Kidney capillary endothelial cell (primary cell): ENCODE measurements around the gene RASAL2.
"Not testable (repeated sequence)": the region's sequence is repeated elsewhere in the genome, so short reads cannot be mapped to it uniquely, and the experiment has no call there.

Experiments
- DNase-seq: peaks from one replicate; pipeline ENCODE4 v3.0.0-alpha.2; 2018; ENCODE audit warnings: low spot score

The RASAL2 gene

DNA sequence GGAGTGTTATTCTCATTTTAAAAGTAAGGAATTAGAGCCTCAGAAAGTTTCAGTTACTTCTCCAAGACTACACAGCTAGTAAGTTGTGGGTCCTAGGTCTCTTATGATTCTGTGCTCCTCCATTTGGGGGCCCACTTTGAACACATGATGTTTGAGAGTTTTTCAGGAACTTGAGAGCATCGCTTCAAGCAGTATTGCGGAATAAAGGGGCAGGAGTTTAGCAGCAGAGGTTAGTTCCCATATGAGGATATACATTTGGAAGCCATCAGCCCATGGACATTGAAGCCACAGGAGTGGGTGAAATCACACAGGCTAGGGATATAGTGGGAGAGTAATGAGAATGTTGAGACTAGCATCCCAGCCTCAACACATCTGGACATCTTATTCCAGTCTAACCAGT lies 143.2 kb downstream of the RASAL2 start:
- no peak for DNase-seq

DNA sequence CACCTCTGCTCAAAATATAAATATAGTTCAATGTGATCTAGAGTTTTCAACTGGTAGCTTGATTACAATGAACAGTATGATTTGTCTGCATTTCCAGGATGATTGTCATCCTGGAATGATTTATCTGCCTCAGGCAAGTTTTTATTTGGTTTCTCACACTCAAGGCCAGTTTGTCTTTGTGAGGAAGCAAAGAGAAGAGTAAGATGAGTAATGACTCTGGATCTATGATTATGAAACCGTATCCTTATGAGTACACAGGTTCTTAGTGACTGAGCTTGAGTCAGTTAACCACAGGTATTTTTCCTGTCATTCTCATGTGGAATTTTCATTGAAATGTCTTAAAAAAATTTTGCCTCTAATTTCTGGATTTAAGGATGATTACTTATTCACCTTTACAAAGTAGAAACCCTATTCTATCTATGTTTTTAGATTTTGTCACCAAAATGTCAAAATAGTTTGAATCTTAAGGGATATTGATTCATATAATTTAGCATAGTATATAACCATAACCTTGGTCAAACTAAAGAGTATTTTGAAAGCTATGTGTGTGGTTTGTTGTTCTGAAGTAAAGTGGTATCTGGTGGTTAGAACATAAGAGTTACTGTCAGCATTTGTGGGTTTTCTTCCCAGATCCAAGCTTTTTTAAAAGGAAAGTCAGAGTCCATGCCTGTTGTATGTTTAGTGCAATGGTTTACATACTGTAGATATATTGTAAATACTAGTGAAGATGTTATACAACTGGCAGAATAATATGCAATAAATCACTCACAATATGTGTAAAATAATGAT lies 145.0 kb downstream of the RASAL2 start:
- peak; percentile 88 for DNase-seq

DNA sequence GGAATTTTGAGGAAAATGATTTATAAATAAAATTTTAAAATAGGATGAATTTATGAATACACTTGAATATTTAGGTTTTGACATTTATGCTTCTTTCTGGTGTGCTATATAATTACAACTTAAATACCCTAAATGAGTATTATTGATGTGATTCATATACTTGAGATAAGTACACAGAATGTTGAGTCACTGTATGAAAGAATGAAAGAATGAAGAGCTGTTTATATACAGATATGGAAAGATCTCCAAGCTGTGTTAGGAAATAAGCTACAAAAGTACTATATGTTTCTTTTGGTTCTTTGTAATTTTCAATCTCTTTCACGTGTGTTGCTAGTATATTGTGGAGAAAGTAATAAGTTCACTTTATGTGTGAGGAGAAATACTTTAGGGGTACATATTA lies 147.2 kb downstream of the RASAL2 start:
- no peak for DNase-seq

DNA sequence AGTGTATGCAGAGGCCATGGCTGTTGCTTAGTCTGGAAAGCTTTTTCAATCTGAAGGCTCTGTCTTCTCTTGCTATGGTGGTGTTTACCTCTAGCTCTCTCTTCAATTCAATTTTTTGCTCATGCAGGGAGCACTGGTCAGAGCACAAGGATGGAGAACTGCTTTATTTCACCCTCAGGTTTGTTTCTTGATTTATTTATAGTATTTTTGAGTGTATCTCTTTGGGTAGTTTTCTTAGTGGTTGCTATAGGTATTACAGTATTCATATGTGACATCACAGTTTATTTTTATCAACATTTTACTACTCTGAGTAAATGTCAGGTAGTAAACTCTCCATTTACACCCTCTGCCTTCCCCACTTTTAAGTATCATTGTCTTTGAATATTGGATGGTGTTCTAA lies 147.9 kb downstream of the RASAL2 start:
- DNase-seq = no peak

DNA sequence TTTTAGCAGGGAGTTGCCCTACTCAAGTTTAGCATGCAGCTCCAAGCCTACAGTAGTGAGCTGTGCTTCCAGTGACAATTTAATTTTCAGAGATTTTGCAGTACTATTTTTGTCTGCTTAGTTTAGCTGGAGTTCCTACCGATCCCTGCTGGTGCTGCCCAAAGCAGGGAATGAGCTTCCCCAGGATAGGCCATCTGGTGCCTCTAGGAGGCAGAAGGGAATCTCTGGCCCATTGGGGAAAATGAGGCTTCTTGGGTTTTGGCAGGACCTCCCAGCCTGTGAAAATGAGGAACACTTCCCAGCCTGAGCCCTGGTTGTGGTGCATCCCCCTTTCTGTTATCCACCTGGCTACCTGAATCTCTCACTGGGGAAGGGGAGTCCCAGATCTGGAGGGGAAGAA lies 149.2 kb downstream of the RASAL2 start:
- no peak for DNase-seq

DNA sequence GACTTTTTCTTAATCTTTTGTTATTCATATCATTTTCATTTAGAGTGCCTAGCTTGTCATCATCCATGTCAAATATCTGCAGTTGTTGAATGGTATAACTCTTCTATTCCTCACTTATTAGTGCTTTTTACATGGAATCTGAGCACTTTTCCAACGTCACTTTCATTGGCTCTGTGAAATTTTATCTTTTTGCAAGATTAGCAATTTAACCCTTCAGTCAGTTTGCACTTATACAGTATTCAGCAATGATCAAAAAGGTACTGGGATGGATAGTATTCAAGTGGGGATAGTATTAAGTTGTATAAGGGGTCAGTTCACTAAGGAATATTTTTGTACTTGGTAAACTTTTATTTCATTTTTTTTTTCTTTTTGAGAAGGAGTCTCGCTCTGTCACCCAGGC lies 150.0 kb downstream of the RASAL2 start:
- no peak for DNase-seq

DNA sequence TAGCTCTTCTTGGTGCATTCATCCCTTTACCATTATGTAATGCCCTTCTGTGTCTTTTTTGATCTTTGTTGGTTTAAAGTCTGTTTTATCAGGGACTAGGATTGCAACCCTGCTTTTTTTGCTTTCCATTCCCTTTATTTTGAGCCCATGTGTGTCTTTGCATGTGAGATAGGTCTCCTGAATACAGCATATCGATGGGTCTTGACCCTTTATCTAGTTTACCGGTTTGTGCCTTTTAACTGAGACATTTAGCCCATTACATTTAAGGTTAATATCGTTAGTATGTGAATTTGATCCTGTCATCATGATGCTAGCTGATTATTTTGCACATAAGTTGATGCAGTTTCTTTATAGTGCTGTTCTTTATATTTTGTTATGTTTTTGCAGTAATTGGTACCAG lies 154.4 kb downstream of the RASAL2 start:
- not testable (repeated sequence) for DNase-seq

DNA sequence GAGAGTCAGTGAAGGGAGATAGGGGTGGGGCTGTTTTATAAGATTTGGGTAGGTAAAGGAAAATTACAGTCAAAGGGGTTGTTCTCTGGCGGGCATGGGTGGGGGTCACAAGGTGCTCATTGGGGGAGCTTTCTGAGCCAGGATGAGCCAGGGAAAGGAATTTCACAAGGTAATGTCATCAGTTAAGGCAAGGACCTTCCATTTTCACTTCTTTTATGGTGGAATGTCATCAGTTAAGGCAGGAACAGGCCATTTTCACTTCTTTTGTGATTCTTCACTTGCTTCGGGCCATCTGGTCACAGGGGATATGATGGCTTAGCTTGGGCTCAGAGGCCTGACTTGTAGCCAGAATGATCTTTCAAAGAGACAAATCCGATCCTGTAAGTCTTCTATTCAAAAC lies 159.7 kb downstream of the RASAL2 start:
- DNase-seq = not testable (repeated sequence)

DNA sequence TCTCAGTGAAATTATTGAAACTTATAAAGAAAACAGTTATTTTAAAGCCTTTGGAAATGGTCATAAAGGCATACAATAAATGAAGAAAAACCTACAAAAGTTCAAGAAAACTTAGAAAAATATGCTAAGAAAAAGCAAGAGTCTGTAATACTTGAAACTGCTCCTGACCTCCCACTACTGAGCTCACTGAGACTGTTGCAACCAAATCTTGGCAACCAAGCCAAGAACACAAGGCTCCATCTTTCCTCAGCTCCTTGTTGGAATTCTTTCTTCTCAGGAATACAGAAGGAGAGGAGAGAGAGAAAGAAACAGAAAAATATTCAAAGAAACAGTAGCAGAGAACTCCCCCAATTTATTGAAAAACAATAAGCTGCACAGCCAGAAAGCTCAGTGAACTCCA lies 160.5 kb downstream of the RASAL2 start:
- DNase-seq = no peak

DNA sequence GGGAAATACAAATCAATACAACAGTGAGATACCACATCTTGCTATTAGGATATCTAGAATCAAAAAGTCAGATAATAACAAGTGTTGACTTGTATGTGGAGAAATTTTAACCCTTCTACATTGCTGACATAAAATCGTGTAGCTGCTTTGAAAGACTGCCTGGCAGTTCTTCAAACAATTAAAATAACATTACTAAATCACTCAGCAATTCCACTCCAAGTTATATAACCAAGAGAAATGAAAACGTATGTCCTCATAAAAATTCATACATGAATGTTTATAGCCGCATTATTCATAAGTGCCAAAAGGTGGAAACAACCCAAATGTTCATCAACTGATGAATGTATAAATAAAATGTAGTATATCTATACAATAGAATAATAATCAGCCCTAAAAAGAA lies 164.6 kb downstream of the RASAL2 start:
- no peak for DNase-seq

DNA sequence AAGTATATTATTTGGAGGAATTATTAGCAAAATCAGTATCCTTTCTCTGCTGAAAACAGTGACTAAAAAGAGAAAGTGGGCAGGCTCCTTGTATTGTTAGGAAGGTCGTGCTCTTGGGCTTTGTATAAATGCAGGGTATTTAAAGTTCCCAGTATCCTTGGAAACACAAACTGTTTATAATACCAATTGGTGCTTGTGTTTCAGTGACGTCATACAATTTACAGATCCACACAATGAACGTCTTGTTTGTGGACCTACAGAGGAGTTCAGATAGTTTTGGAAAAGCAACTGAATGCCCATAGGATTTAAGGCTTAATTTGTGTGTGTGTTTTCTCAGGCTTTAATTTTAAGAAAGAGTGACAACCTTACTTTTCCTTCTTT lies 168.2 kb downstream of the RASAL2 start:
- DNase-seq = no peak

DNA sequence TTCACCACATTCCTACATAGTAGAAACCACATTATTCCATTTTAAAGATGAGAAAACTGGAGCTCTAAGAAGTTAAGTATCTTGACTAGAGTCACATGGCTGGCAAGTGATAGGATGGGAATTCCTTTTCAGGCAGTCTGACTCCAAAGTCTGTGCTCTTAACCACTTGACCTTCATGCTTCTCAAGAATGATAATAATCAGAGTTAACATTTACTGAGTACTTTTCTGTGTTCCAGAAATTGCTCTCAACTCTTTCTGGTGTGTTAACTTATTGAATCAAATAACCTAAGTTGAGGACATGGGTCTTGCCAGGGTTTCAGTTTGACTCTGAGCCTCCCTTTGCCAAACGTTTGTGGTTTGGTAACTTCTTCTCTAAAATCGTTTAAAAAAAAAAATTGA lies 169.4 kb downstream of the RASAL2 start:
- DNase-seq = no peak

DNA sequence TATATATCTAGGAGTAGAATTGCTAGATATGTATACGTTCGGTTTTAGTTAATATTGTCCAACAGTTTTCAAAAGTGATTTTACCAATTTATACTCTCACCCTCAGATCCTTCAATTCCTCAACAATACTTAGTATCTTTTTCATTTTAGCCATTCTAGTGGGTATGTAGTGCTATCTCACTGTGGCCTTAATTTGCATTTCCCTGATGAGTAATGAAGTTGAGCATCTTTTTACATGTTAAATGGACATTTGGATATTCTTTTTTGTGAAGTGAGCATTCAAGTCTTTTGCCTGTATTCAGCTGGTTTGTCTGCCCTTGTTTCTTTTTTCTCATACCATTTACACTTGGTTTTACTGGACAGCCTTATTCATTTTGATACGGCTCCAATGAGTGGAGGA lies 172.2 kb downstream of the RASAL2 start:
- DNase-seq = no peak

DNA sequence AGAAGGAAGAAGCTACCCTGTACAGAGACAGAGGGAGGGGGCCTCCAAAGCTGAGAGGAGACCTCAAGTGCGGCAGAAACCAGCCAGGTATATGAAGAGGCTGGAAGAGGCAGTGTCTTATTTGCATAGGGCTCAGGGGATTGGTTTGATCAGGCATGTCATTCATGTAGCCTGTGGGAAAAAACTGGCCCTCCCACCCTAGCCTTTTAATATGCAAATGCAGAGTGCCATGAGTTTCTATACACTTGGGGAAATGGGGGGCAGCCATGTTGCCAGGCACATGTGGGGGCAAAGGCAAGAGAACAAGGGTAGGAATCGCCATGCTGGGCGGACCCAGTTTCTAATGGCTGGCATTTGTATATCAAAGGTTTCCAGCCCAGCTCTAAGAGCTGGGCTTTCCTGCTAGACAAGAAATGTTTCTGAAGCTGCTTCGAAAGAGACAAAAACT lies 172.7 kb downstream of the RASAL2 start:
- no peak for DNase-seq

DNA sequence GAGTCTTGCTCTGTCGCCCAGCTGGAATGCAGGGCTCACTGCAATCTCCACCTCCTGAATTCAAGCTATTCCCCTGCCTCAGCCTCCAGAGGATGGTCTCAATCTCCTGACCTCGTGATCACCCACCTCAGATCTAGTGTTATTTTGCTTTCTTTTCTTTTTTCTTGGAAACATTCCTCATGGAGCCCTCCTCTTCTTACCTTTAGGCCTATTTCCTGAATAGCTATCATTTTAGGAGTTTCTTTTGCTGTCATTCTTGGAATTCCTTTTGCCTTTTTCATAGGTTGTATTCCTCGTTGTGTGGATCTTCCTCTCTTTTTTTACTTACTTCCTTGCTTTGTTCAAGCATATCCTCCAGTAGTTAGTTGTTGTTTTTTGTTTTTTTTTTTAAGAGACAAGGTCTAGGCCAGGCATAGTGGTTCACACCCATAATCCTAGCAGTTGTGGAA lies 173.8 kb downstream of the RASAL2 start:
- peak; percentile 69 for DNase-seq

DNA sequence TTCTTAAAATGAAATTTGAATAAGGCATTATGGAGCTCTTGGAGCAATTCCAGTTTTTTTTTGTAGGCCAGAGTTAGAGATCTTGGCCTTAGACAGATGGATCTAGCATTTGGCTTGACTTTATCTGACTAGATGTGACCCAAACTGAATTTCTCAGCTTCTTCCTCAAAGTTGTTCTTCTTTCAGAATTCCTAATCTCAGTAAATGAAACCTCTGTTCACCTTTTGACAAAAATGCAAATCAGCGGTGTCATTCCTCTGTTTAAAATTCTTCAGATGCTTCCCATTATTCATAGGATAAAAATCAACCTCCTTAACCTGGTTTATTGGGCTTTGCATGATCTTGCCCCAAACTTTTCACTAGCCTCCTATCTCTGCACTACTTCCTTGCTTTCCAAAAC lies 177.6 kb downstream of the RASAL2 start:
- no peak for DNase-seq

DNA sequence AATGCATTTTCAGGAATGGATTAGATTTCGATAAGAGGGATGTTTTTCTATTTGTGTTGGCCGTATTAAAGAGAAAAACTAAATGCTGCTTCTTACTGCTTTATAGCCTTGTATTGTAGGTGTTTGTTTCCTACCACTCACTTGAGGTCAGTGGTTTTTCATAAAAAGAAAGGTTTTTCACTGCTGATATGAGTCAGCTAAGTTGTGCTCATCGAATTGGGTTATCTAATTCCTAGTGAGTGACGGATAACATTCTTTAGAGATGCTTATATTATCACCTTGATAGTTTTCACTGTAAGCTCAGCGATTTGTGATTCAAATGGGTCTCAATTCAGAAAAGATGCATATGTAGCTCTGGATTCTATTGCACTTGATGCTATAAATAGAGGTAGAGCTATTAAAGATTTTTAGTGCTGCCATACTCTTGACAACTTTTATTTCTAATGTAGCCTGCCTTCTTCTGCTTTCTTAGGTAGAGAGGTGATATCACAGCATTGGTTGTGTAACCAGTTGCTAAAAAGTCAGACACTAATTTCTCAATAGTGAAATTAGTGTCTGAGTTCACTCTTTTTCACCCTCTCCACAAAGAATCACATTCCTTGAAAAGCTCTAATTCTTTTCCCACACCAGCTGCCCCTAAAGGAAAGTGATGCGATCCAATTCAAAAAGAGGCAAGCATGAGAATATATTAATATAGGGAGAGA lies 180.0 kb downstream of the RASAL2 start:
- DNase-seq = no peak

DNA sequence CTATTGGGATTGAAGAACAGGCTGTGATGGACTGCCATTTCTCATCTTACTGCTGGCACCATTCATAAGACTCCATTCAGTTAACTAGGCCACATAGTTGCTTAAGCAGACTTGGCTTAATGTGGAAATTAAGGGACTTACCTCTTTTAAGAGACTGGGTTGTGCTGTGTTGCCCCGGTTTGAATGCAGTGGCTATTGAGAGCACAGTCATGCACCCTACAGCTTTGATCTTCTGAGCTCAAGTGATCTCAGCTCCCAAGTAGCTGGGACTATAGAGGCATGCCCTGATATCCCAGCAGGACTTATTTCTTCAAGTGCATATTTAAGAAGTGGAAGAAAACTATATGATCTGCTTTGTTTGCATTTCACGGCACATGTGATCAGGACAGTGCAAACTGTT lies 181.1 kb downstream of the RASAL2 start:
- no peak for DNase-seq

DNA sequence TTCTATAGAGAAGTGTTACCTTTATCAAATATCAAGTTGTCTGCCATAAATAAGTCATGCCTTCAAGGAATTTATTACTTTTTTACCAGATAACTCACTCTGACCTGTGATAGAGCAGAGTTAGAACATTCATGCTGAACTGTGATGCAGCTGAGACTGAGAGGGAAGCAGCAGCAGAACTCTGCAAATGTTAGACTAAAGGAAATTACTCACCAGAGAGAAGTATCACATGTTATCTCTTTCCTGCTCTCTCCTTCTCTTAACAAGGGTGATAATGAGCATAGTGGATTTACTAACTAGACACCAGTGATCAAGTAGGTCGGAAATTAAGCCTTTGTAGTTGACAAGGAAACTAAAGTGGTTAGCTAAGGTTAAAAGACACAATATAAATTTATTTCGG lies 181.6 kb downstream of the RASAL2 start:
- DNase-seq = peak; percentile 45

DNA sequence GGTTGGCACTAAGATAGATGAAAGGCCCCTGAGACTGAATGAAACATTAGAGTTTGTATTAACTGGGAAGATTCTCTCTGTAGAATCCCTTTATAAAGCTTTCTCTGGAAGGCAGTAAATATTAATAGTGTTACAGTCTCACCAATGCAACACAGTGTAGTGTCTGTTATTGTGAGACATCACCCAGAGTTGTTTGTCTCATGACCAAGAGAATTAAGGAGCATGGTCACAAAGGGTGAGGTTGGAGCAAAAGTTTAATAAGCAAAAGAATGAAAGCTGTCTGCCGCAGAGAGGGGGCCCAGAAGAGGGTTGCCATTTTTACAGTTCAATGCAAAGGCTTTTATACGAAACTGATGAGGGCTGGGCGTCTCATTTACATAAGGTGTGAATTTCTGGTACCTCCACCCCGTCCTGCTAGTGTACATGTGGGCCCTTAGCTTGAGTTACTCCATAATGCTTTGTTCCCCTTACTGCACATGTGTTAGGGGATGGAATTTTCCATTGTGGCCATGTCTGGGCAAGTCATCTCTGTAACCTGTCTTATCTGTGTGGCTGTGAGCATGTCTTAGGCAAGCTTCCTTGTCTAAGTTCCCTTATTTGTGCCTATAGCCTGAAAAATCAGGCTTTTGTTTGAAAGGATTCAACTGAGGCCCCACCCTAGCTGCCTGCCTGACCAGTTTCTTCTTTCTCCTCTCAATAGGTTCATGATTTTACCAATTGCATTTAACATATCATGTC lies 184.1 kb downstream of the RASAL2 start:
- DNase-seq = no peak

DNA sequence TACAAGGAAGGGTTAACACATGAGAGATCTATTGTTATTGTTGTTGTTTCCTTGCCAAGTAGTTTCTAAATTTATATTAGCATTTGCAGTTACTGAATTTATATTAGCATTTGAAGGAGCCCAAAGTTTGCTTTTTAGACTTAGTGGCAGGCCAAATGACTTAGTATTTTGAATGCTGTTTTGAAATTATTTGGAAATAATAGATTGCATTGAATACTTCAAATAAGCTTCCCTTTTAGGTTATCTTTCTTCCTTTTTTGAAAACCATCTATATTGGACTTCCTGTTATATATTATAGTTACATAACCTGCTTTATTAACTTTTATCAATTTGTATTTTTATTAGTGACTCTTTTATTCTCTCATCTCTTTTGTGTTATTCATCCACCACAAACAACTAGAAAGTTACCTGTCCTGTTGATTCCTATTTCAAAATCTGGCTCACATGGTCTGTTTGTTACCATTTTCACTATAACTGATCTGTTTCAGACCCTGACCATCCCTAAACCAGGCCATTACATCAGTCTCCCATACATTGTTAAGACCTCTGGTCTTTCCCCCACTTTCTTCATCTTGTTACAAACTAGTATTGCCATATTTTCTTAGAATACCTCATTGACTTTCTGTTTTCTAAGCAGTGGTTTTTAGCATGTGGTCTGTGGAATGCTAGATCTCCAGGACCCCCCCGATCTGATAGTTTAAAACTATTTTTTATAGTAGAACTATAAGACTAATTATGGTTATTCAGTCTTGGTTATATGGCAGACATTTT lies 185.2 kb downstream of the RASAL2 start:
- DNase-seq = no peak

DNA sequence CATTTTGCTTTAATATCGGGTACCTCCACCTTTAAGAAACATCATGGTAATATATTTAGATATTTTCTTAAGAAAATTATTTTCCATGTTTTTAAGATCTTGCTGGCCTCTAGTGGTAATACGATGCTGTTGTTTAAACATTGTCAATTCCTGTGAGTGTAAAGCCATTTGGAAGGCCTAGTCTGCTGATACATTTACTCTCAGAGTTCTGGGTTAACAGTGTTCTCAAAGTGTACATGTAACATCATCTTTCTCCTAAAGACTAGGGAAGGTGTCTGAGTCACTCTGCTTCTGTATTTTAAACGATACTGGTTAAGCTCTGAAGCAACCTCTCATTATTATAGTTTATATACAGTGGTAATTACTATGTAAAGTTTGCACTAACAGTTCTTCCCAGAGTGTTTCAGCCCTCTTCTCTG lies 189.1 kb downstream of the RASAL2 start:
- peak; percentile 66 for DNase-seq
